Activated naive CD4-positive, alpha-beta T cell treated with anti-CD3 and anti-CD28 coated beads, Interleukin-2, amount 10 ng/mL, durations not matched to agents 7 days and 5 days (primary cell): Measurements from ENCODE around the gene PRPS2.

Experiments used
- CTCF ChIA-PET: fragments of 350-600 bp; sonication (Branson Sonifier 250); formaldehyde crosslinking; loops from one replicate; lab custom pipeline; 2021; ENCODE audit warnings: antibody characterized with exemption; lab: Charles Lee
- DNase-seq: peaks from one replicate; pipeline ENCODE4 v3.0.0-alpha.2; 2020
- H3K27ac Mint-ChIP-seq: one replicate; pipeline ENCODE4 v1.8.0; 2021; ENCODE audit warnings: mild to moderate bottlenecking, moderate library complexity, mixed read lengths
- H3K27me3 Mint-ChIP-seq: one replicate; pipeline ENCODE4 v1.8.0; 2021; ENCODE audit warnings: mild to moderate bottlenecking, mixed read lengths
- H3K36me3 Mint-ChIP-seq: one replicate; pipeline ENCODE4 v1.8.0; 2021; ENCODE audit warnings: mixed read lengths
- H3K4me1 Mint-ChIP-seq: one replicate; pipeline ENCODE4 v1.8.0; 2021; ENCODE audit warnings: mixed read lengths
- H3K4me3 Mint-ChIP-seq: one replicate; pipeline ENCODE4 v1.8.0; 2021; ENCODE audit warnings: mild to moderate bottlenecking, moderate library complexity, mixed read lengths
- H3K9me3 Mint-ChIP-seq: one replicate; pipeline ENCODE4 v1.8.0; 2021; ENCODE audit warnings: mixed read lengths

The PRPS2 gene

DNA sequence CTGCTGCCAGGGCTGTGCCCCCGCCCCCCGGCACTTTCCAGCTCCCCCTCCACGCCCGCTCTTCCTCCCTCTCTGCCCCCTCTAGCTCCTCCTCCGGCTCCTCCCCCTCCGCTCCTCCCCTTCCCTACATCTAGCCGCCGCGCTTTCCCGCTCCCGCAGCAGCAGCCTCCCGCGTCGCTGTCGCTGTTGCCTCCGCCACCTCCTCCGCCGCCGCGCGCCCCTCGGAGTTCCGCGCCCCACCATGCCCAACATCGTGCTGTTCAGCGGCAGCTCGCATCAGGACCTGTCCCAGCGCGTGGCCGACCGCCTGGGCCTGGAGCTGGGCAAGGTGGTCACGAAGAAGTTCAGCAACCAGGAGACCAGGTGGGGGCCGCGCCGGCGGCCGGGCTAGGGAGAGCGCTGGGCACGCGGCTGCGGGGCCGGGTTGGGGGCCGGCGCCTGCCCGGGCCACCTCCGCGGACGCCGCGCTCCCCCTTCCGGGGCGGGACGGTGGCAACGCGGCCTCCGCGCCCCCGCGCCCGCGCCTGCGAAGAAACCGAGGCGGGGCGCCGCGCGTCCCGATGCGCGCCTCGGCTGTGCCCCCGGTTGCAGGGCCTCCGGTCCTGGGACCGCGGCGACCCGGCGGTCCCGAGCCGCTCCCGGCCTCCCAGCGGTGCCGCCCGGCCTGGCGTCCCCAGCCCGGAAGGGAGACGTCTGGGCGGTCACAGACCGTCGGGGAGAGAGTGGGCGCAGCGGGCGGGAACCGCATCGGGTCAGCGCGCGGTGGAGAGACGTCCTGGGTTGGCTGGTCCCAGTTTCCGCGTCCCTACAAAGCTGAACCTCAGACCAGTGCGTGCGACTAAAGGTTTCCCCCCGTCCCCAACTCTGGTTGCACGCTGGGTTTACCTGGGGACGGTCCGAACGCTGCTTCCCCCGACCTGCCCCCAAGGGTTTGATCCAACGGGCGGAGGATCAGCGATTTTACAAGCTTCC is at the start of gene PRPS2:
TSS of gene PRPS2 (plus strand) at position 156 of the 972 bp plus-strand sequence. CDS start at position 242, 86 bp downstream.
- Mint-ChIP-seq H3K9me3 (no peaks in the 10 kb centered on the region), H3K27ac (peak within 1 kb of the TSS; percentile 89), H3K36me3 (peaks cover 21% of the 10 kb centered on the region), H3K27me3 (peaks cover 10% of the 10 kb centered on the region), H3K4me3 (peak within 1 kb of the TSS; percentile 82), H3K4me1 (peaks cover 31% of the 10 kb centered on the region)
- DNase-seq = peak; percentile 85
- CTCF ChIA-PET = interaction anchor here (0.7 to 1.7 kb wide), 4 partner anchors 10 to 109 kb away, joined by 3 to 6 read pairs (median 4); no protein-coding TSS in a partner anchor

DNA sequence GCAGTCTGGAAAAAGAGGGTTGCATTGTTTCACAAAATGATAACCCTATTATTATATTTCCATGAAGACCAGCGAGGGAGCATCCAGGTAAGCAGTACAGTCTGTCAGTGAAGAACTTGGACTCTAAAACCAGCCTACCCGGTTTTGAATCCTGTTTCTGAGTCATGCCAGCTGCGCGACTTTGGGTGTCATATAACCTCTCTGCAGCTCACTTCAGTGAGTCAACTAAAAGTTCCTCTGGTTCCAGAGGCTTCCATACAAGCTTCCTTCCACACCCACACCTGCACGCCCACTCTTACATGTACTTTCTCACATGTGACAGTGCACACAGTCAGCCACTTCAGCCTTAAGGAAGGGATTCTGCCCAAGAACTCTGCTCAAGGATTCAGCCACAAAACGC is 49.8 kb upstream of the PRPS2 start:
- Mint-ChIP-seq H3K9me3 (no peaks in the 10 kb centered on the region), H3K36me3 (no peaks in the 10 kb centered on the region), H3K4me1 (no peaks in the 10 kb centered on the region), H3K4me3 (no peak overlapping the region), H3K27me3 (peaks cover 3% of the 10 kb centered on the region), H3K27ac (no peak overlapping the region)
- CTCF ChIA-PET = no interaction called here
- no peak for DNase-seq

DNA sequence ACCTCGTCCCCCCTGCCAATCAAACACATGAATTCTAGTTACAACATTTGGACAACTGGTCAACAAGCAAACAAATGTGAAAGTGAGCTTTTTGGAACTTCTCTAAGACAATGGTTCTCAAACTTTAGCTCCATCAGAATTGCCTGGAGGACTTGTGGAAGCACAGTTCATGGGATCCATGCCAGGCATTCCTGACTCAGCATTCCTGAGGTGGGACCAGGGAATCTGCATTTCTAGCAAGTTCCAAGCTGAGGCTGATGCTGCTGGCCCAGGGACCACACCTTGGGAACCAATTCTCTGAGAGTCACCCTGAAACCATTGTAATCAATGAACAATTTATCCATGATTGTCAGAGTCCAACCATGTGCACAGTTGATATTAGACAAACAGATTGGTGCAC is 43.8 kb upstream of the PRPS2 start:
- H3K4me1 Mint-ChIP-seq = no peaks in the 10 kb centered on the region
- no peak overlapping the region for H3K27ac Mint-ChIP-seq
- no peak for DNase-seq
- H3K4me3 Mint-ChIP-seq = no peak overlapping the region
- H3K36me3 Mint-ChIP-seq = no peaks in the 10 kb centered on the region
- H3K27me3 Mint-ChIP-seq = no peaks in the 10 kb centered on the region
- H3K9me3 Mint-ChIP-seq = no peaks in the 10 kb centered on the region
- CTCF ChIA-PET = no interaction called here

DNA sequence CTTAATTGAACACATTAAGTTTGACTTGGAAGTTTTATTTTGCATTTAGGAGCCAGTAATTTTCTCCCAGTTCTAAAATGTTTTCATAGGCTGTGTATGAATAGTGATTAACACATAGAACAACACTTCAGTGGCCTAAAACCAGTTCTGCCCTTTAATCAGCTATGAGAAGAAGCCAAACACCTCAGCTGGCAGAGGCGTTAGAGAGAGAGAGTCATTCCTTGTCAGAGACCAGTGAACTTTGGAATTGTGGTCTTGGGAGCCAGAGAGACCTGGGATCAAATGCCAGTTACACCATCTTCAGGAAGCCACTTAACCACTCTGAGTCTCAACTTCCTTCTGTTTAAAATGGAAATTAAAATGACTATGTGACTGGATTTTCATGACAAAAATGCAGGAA is 39.3 kb upstream of the PRPS2 start:
- H3K4me3 Mint-ChIP-seq = no peak overlapping the region
- H3K27ac Mint-ChIP-seq = no peak overlapping the region
- no peaks in the 10 kb centered on the region for H3K27me3 Mint-ChIP-seq
- no peaks in the 10 kb centered on the region for H3K36me3 Mint-ChIP-seq
- H3K4me1 Mint-ChIP-seq = no peaks in the 10 kb centered on the region
- no peaks in the 10 kb centered on the region for H3K9me3 Mint-ChIP-seq
- CTCF ChIA-PET = interaction anchor here (0.9 to 1.2 kb wide), 3 partner anchors 17 to 19 kb away, joined by 3 to 4 read pairs (median 4); no protein-coding TSS in a partner anchor
- no peak for DNase-seq

DNA sequence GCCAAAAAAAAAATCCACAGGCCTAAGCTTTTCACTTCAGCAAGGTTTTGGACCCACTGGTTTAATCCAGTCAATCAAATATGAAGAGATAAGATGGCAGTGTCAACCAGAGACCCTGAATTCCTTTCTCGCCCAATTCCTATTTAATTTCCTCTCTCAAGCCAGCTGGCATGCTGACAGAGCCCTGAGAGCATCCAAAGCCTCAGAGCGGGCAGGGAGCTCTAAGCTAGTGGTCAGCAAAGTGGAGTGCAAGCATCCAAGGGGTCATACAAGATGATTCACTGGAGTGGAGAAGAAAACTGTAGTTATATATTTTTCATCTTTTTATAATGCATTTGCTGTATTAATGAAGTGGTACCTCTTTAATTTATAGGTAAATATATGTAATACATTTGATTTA is 37.8 kb upstream of the PRPS2 start:
- Mint-ChIP-seq H3K27me3 (no peaks in the 10 kb centered on the region), H3K9me3 (no peaks in the 10 kb centered on the region), H3K27ac (no peak overlapping the region), H3K4me1 (no peaks in the 10 kb centered on the region), H3K36me3 (no peaks in the 10 kb centered on the region), H3K4me3 (no peak overlapping the region)
- DNase-seq = no peak
- CTCF ChIA-PET = no interaction called here

DNA sequence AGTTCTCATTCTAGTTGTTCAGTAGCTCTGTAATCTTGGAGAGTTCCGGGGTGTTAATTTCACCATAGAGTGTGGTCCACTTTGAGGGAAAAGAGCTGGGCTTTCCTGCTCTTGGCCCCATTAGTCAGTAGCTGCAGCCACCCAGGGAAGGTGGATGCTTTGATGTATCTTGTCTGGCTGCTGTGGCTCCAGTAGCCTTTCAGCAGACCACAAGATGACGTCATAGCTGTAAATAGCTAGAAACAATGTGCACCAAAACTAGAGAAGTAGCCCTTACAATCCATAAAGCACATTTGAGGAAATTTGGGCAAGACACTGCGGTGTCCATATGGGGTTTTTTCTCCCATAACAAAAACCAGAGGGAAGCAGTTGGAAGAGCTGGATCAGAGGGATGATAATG is 32.9 kb upstream of the PRPS2 start:
- Mint-ChIP-seq H3K9me3 (no peaks in the 10 kb centered on the region), H3K36me3 (no peaks in the 10 kb centered on the region), H3K27ac (no peak overlapping the region), H3K27me3 (no peaks in the 10 kb centered on the region), H3K4me1 (no peaks in the 10 kb centered on the region), H3K4me3 (no peak overlapping the region)
- CTCF ChIA-PET = no interaction called here
- DNase-seq = no peak

DNA sequence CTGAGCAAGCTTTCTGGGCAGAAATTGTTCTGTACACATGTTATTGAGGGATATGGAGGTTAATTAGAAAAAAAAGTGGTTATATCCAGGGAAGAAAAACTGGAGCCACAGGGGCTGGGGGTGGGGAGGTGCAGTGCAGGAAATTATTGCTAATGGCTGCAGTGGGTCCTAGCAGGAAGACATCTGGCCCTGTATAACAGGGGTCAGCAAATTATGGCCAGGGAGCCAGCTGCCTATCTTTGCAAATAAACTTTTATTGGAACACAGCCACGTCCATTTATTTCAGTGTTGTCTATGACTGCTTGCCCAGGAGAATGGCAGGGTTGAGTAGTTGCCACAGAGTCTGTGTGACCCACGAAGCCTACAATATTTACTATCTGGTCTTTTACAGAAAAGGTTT is 23.4 kb upstream of the PRPS2 start:
- H3K9me3 Mint-ChIP-seq = no peaks in the 10 kb centered on the region
- peaks cover 9% of the 10 kb centered on the region for H3K27me3 Mint-ChIP-seq
- no peak overlapping the region for H3K27ac Mint-ChIP-seq
- H3K36me3 Mint-ChIP-seq = no peaks in the 10 kb centered on the region
- H3K4me1 Mint-ChIP-seq = peaks cover 4% of the 10 kb centered on the region
- no peak for DNase-seq
- no peak overlapping the region for H3K4me3 Mint-ChIP-seq
- CTCF ChIA-PET = interaction anchor here (0.7 to 1.8 kb wide), 2 partner anchors 12 to 133 kb away, joined by 3 to 5 read pairs; no protein-coding TSS in a partner anchor

DNA sequence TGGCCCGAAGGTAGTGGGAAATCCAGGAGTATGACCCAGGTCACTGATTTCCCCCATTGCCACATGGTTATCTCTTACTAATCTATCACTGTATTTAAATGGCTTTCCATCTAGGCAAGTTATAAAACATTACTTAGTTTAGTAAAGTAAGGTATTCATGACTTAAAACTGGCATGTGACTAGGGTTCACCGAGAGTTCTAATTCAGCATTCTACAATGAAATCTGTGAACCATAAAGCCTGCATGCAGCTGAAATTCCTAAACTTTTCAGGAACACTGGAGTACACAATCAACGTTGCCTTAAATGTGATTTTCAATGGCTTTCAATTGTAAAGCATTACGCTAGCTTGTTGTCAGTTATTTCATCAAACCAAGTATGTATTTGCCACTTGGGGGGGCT is 22.7 kb upstream of the PRPS2 start:
- H3K27ac Mint-ChIP-seq = no peak overlapping the region
- CTCF ChIA-PET = interaction anchor here (0.7 to 1.8 kb wide), 2 partner anchors 11 to 132 kb away, joined by 3 to 5 read pairs; no protein-coding TSS in a partner anchor
- no peak overlapping the region for H3K4me3 Mint-ChIP-seq
- no peak for DNase-seq
- H3K27me3 Mint-ChIP-seq = peaks cover 9% of the 10 kb centered on the region
- H3K36me3 Mint-ChIP-seq = no peaks in the 10 kb centered on the region
- H3K9me3 Mint-ChIP-seq = no peaks in the 10 kb centered on the region
- peaks cover 4% of the 10 kb centered on the region for H3K4me1 Mint-ChIP-seq

DNA sequence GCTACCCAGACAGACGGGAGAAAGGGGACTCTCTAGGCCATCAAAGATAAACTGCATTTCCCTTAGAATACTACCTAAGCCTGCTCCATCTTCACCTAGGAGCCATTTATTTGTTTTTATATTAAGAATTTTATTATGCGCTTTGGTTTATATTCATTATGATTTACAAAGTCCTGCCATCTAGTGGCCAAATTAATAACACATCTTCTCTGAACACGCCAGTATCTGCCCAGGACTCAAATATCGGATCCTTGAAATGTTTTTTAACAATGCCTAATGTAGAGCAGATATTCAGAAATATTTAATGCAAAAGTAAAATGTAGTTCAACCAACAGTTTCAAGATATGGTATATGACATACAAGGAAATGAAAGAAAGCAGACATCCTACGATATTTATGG is 20.8 kb upstream of the PRPS2 start:
- peaks cover 9% of the 10 kb centered on the region for H3K27me3 Mint-ChIP-seq
- no peak for DNase-seq
- H3K4me3 Mint-ChIP-seq = no peak overlapping the region
- CTCF ChIA-PET = interaction anchor here (1.0 to 2.8 kb wide), 11 partner anchors 9 to 273 kb away, joined by 3 to 20 read pairs (median 4); no protein-coding TSS in a partner anchor
- no peak overlapping the region for H3K27ac Mint-ChIP-seq
- no peaks in the 10 kb centered on the region for H3K36me3 Mint-ChIP-seq
- no peaks in the 10 kb centered on the region for H3K9me3 Mint-ChIP-seq
- H3K4me1 Mint-ChIP-seq = peaks cover 4% of the 10 kb centered on the region

DNA sequence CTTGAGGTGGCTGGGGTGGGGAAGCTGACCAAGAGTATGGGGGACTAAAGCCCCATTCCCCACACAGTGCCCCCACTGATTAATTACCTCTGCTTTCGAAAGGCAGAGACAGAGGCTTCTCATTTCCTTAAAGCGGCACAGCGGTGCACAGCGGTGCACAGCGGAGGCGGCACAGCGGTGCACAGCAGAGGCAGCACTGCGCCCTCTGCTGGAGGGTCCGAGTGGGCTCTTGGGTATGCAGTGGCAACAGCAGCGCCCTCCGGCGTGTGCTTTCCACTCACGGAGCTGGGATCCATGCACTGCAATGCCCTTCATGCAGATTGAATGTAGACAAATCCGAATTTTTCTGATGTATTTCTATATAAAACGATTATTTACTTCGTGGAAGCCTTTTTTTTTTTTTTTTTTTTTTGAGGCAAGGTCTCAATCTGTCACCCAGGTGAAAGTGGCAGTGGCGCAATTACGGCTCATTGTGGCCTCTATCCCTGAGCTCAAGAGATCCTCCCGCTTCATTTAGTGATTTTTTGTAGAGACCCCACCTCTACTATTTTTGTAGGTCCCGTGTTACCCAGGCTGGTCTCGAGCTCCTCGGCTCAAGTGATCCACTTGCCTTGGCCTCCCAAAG is 19.7 kb upstream of the PRPS2 start:
- H3K36me3 Mint-ChIP-seq = no peaks in the 10 kb centered on the region
- peaks cover 9% of the 10 kb centered on the region for H3K27me3 Mint-ChIP-seq
- CTCF ChIA-PET = interaction anchor here (0.6 to 2.8 kb wide), 22 partner anchors 10 to 1044 kb away, joined by 3 to 20 read pairs (median 4); partner anchors contain the start of gene PRPS2
- peaks cover 4% of the 10 kb centered on the region for H3K4me1 Mint-ChIP-seq
- peak; percentile 80 for DNase-seq
- no peak overlapping the region for H3K4me3 Mint-ChIP-seq
- H3K27ac Mint-ChIP-seq = no peak overlapping the region
- H3K9me3 Mint-ChIP-seq = no peaks in the 10 kb centered on the region

DNA sequence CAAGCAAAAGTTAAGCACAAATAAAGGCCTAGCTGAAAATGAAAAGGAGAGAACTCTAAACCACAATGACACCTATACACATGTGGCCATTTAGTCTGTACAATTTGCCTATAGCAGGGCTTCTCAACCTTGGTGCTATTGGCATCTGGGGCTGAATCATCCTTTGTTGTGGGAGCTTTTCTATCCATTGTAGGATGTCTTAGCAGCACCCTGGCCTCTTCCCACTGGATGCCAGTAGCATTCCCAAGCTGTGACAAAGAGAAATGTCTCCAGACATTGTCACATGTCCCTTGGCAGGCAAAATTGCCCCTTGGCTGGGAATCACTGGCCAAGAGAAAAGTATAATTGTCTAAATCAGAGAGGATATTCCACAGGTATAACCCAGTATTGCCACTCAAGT is 13.5 kb upstream of the PRPS2 start:
- no peak for DNase-seq
- H3K4me3 Mint-ChIP-seq = no peak overlapping the region
- H3K9me3 Mint-ChIP-seq = no peaks in the 10 kb centered on the region
- H3K27me3 Mint-ChIP-seq = peaks cover 8% of the 10 kb centered on the region
- H3K27ac Mint-ChIP-seq = no peak overlapping the region
- no peaks in the 10 kb centered on the region for H3K36me3 Mint-ChIP-seq
- no peaks in the 10 kb centered on the region for H3K4me1 Mint-ChIP-seq
- CTCF ChIA-PET = interaction anchor here (1.0 kb wide), 1 partner anchor 8 kb away, joined by 3 read pairs; no protein-coding TSS in a partner anchor

DNA sequence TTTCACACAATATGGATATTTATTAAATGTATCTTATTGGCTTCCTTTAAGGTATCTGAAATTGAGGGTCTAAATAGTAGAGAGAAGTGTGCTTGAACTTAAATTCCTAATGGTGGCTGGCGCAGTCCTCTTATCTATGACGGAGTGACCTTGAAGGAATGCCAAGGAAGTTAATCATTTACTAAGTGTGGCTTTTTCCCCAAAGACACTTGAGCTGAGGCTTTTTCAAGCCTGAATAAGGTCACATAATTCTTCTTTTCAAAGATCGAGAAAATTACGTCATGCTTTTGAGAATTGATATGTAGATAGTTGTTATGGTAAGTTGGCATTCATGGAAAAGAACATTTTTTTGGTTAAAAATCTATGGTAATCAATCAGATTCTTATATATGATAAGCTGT is 11.7 kb upstream of the PRPS2 start:
- Mint-ChIP-seq H3K36me3 (no peaks in the 10 kb centered on the region), H3K9me3 (no peaks in the 10 kb centered on the region), H3K27me3 (peaks cover 8% of the 10 kb centered on the region), H3K27ac (no peak overlapping the region), H3K4me1 (no peaks in the 10 kb centered on the region), H3K4me3 (no peak overlapping the region)
- DNase-seq = no peak
- CTCF ChIA-PET = interaction anchor here (0.6 to 0.8 kb wide), 2 partner anchors 9 to 11 kb away, joined by 3 read pairs; no protein-coding TSS in a partner anchor

DNA sequence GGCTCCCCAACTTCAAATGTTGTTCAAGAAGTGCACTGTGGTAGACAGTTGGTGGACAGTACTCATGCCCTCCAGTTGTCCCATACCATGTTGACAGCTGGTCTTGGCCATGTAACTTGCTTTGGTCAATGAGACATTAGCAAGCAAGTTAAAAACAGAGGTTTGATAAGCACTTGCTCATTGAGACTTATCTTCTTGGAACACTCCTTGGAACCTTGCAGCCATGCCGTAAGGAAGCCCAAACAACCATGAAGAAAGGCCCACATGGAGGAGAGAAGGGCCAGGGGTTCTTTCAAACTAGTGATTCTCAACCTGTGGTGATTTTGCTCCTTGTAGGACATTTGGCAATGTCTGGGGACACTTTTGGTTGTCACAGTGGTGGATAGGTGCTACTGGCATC is 2.6 kb upstream of the PRPS2 start:
- no peak overlapping the region for H3K4me3 Mint-ChIP-seq
- CTCF ChIA-PET = no interaction called here
- H3K36me3 Mint-ChIP-seq = peaks cover 1% of the 10 kb centered on the region
- H3K9me3 Mint-ChIP-seq = no peaks in the 10 kb centered on the region
- H3K27me3 Mint-ChIP-seq = peaks cover 13% of the 10 kb centered on the region
- H3K4me1 Mint-ChIP-seq = peaks cover 23% of the 10 kb centered on the region
- no peak for DNase-seq
- no peak overlapping the region for H3K27ac Mint-ChIP-seq

DNA sequence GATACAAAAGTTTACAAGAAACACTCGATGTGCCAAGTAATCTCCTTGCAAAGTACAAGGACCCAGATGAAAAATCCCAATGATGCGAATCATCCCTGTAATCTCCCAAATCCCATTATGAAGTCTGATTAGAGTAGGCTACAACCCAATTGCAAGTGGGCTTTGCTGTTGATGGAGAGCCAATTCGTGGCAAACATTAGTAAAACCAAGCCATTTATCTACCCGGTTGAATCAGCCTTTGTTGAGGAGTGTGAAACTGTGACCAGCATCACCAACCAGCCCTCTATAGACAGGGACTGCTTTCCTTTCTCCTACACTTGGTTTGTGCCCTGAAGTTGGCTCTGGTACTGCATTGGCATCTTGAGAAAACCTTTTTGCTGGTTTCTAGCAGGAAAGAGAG is 1.2 kb upstream of the PRPS2 start:
- Mint-ChIP-seq H3K4me3 (peak overlapping the region; percentile 82), H3K27me3 (peaks cover 13% of the 10 kb centered on the region), H3K9me3 (no peaks in the 10 kb centered on the region), H3K4me1 (peaks cover 27% of the 10 kb centered on the region), H3K27ac (no peak overlapping the region), H3K36me3 (peaks cover 13% of the 10 kb centered on the region)
- DNase-seq = no peak
- CTCF ChIA-PET = no interaction called here
